SK-N-SH (cell line): ENCODE measurements around the gene NBEAL2. TPM values are rescaled to one million over a fixed set of nuclear protein-coding genes. Genes with fewer than 3 reads are reported as not detected.

Experiments
- CTCF ChIA-PET: fragments of 300-600, 350-600 bp; formaldehyde crosslinking; extraction: SDS; loops from one replicate; lab custom pipeline; 2021; lab: Yijun Ruan, JAX
- POLR2A ChIA-PET: fragments of 350-600 bp; sonication (Branson Sonifier 250); formaldehyde crosslinking; extraction: SDS; loops from one replicate; lab custom pipeline; 2020; ENCODE audit warnings: antibody characterized with exemption, inconsistent platforms; lab: Yijun Ruan, JAX
- DNase-seq: peaks from one replicate; pipeline ENCODE4 v3.0.0; 2012
- H2AFZ ChIP-seq: fragments of 200-600 bp; sonication (generic); 2 replicates; pipeline ENCODE4 v1.8.1; 2016; ENCODE audit warnings: antibody characterized with exemption, mild to moderate bottlenecking, low read depth
- H3F3A ChIP-seq: fragments of 200-600 bp; sonication (generic); replicated peaks from 2 replicates; pipeline ENCODE3; 2016; ENCODE audit warnings: antibody characterized with exemption, mild to moderate bottlenecking; ENCODE audit not compliant: insufficient read depth
- H3K27ac ChIP-seq, 2 experiments: fragments of 200-500 bp in 1 of 2; fragments of 200-600 bp in 1 of 2; sonication (Bioruptor generic) in 1 of 2; sonication (generic), shearing (Covaris generic) in 1 of 2; 2 replicates each; pipeline versions ENCODE4 v1.5.1 to v1.6.1; 2014 to 2016; ENCODE audit warnings: low read depth in 2 of 2, inconsistent platforms in 1 of 2, low read length in 1 of 2, mild to moderate bottlenecking in 1 of 2, mixed read lengths in 1 of 2
- H3K27me3 ChIP-seq: fragments of 200-600 bp; sonication (generic), shearing (Covaris generic); 2 replicates; pipeline ENCODE4 v1.6.1; 2016; ENCODE audit warnings: mixed run types; ENCODE audit not compliant: insufficient read depth
- H3K36me3 ChIP-seq, 2 experiments: fragments of 200-500 bp in 1 of 2; fragments of 200-600 bp in 1 of 2; sonication (Bioruptor generic) in 1 of 2; sonication (generic) in 1 of 2; replicated peaks in 1 of 2; 2 replicates each; pipeline versions ENCODE3 to v1.5.1; 2014 to 2016; ENCODE audit warnings: low read length in 1 of 2, mild to moderate bottlenecking in 1 of 2; ENCODE audit not compliant: insufficient read depth in 2 of 2, control insufficient read depth in 1 of 2
- H3K4me1 ChIP-seq, 2 experiments: fragments of 200-500 bp in 1 of 2; fragments of 200-600 bp in 1 of 2; sonication (Bioruptor generic) in 1 of 2; sonication (generic), shearing (Covaris generic) in 1 of 2; 2 replicates each; pipeline versions ENCODE4 v1.5.1 to v1.6.1; 2014 to 2016; ENCODE audit warnings: low read depth in 1 of 2, low read length in 1 of 2, mixed run types in 1 of 2; ENCODE audit not compliant: insufficient read depth in 2 of 2, control insufficient read depth in 1 of 2
- H3K4me2 ChIP-seq: fragments of 200-600 bp; sonication (generic), shearing (Covaris generic); 2 replicates; pipeline ENCODE4 v1.6.1; 2017; ENCODE audit warnings: mixed run types
- H3K4me3 ChIP-seq, 2 experiments: fragments of 200-500 bp in 1 of 2; fragments of 200-600 bp in 1 of 2; sonication (Bioruptor generic) in 1 of 2; sonication (generic), shearing (Covaris generic) in 1 of 2; 2 replicates each; pipeline versions ENCODE4 v1.5.1 to v1.8.1; 2014 to 2016; ENCODE audit warnings: low read depth in 2 of 2, inconsistent platforms in 1 of 2, low read length in 1 of 2, mild to moderate bottlenecking in 1 of 2, mixed read lengths in 1 of 2, moderate library complexity in 1 of 2
- H3K79me2 ChIP-seq: fragments of 200-600 bp; sonication (generic); 2 replicates; pipeline ENCODE4 v1.8.1; 2017; ENCODE audit warnings: mild to moderate bottlenecking; ENCODE audit not compliant: insufficient read depth
- H3K9ac ChIP-seq: fragments of 200-600 bp; sonication (generic); 2 replicates; pipeline ENCODE4 v1.6.1; 2017; ENCODE audit warnings: mixed run types
- H3K9me2 ChIP-seq: fragments of 200-600 bp; sonication (generic); 2 replicates; pipeline ENCODE4 v1.6.1; 2017; ENCODE audit warnings: mixed run types
- H3K9me3 ChIP-seq: fragments of 200-600 bp; sonication (generic); 2 replicates; pipeline ENCODE4 v1.6.1; 2017; ENCODE audit warnings: mixed run types, mild to moderate bottlenecking, moderate library complexity
- H4K20me1 ChIP-seq: fragments of 200-600 bp; sonication (generic); 2 replicates; pipeline ENCODE4 v1.6.1; 2017; ENCODE audit warnings: mild to moderate bottlenecking, mixed run types; ENCODE audit not compliant: insufficient read depth
- CHD2 ChIP-seq: fragments of 150-350 bp; IDR thresholded peaks from 2 replicates; pipeline ENCODE4 v1.6.1; 2018; ENCODE audit warnings: low read length; ENCODE audit not compliant: partially characterized antibody
- EP300 ChIP-seq, 2 experiments: IDR thresholded peaks; 2 replicates each; pipeline versions ENCODE4 v1.4.0 to v1.6.1; 2012; ENCODE audit warnings: borderline replicate concordance in 1 of 2, low read depth in 1 of 2, low read length in 1 of 2
- FOXJ3 ChIP-seq: sonication (generic); formaldehyde crosslinking; IDR thresholded peaks from 2 replicates; pipeline ENCODE4 v1.5.1; 2020; ENCODE audit warnings: mild to moderate bottlenecking, missing genetic modification reagents
- FOXM1 ChIP-seq: IDR thresholded peaks from 2 replicates; pipeline ENCODE4 v1.4.0; 2012; ENCODE audit warnings: low read depth, mild to moderate bottlenecking
- GABPA ChIP-seq: IDR thresholded peaks from 2 replicates; pipeline ENCODE4 v1.4.0; 2012; ENCODE audit warnings: low read depth, mild to moderate bottlenecking
- MEF2A ChIP-seq: IDR thresholded peaks from 2 replicates; pipeline ENCODE4 v1.4.0; 2012; ENCODE audit warnings: low read depth, borderline replicate concordance
- NFIC ChIP-seq: IDR thresholded peaks from 2 replicates; pipeline ENCODE4 v1.4.0; 2012; ENCODE audit warnings: borderline replicate concordance
- POLR2AphosphoS5 ChIP-seq: IDR thresholded peaks from 2 replicates; pipeline ENCODE4 v1.6.1; 2012; ENCODE audit warnings: low read depth, low read length
- RAD21 ChIP-seq: IDR thresholded peaks from 2 replicates; pipeline ENCODE4 v1.6.1; 2012; ENCODE audit warnings: mild to moderate bottlenecking, low read length
- SMC3 ChIP-seq: IDR thresholded peaks from 2 replicates; pipeline ENCODE4 v1.6.1; 2012; ENCODE audit warnings: low read depth, low read length, improper control_type of control experiment
- TCF12 ChIP-seq: IDR thresholded peaks from 2 replicates; pipeline ENCODE4 v1.4.0; 2012
- TEAD4 ChIP-seq: IDR thresholded peaks from 2 replicates; pipeline ENCODE4 v1.4.0; 2012; ENCODE audit warnings: mild to moderate bottlenecking, borderline replicate concordance; ENCODE audit not compliant: insufficient read depth
- WGBS: methylation state at CpG from one replicate; pipeline ENCODE4 v1.1.6; 2017; ENCODE audit warnings: low lambda C conversion rate; 5-methylcytosine and 5-hydroxymethylcytosine counted together
- polyA plus RNA-seq, 3 experiments: library from polyadenylated mRNA; depleted of rRNA; stranded (reverse); fragments of >200 nt; gene quantifications; 2 replicates each; pipeline ENCODE4 v1.2.3, GENCODE V29; 2012
- TF ChIP-seq, protein P1 (sequence below): fragments of 150-350 bp; IDR thresholded peaks from 2 replicates; pipeline ENCODE4 v1.6.1; 2016; ENCODE audit warnings: mild to moderate bottlenecking, low read depth, low read length
- TF ChIP-seq, protein P2 (sequence below): fragments of 200-600 bp; sonication (generic); IDR thresholded peaks from 2 replicates; pipeline ENCODE4 v1.6.1; 2017; ENCODE audit warnings: antibody characterized with exemption, mild to moderate bottlenecking, moderate library complexity

NBEAL2 gene
- polyA plus RNA-seq, 1 of the 3 experiments (the other 2 are of a cell fraction): 20.3 TPM

DNA sequence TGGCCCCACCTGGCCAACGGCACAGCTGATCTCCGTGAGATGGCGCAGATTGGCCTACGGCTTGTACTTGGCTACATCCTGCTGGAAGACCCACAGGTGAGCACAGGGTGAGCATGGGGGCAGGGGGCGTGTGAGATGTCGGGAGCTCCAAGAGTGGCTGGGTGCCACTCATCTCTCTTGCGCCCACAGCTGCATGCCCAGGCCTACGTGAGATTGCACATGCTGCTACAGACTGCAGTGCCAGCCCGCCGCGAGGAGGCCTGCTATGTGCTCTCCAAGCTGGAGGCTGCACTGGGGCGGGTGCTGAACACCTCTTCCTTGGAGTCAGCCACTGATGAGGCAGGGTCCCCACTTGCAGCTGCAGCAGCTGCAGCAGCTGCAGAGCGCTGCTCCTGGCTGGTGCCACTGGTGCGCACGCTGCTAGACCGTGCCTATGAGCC lies 22.3 kb downstream of the NBEAL2 start:
- WGBS: 90% methylated on average over 4 of the region's 16 CpGs
- Histone ChIP-seq H3K4me3 (no peak overlapping the region), H3K79me2 (no peaks in the 10 kb centered on the region), H3K9ac (no peak overlapping the region), H3F3A (no peaks in the 10 kb centered on the region), H3K9me3 (no peaks in the 10 kb centered on the region), H3K27ac (no peak overlapping the region), H3K4me1 (peaks cover 0 to 2% of the 10 kb centered on the region in 2 experiments; a peak in 1 of 4 replicates), H4K20me1 (no peaks in the 10 kb centered on the region), H2AFZ (no peak overlapping the region), H3K27me3 (no peaks in the 10 kb centered on the region), H3K36me3 (peaks cover 0 to 9% of the 10 kb centered on the region in 2 experiments), H3K9me2 (no peaks in the 10 kb centered on the region), H3K4me2 (no peak overlapping the region)
- POLR2A ChIA-PET: no interaction called here
- CTCF ChIA-PET: interaction anchor here (1.0 kb wide), 1 partner anchor 78 kb away, joined by 7 read pairs; no protein-coding TSS in a partner anchor
- peak; percentile 19 for DNase-seq
- TF ChIP-seq RAD21 (no peak), TEAD4 (no peak), MEF2A (no peak), TCF12 (no peak), CHD2 (no peak), FOXJ3 (CRISPR knock-in tag) (no peak), GABPA (no peak), POLR2AphosphoS5 (no peak), SMC3 (no peak), NFIC (no peak), EP300 (IDR thresholded peaks at IDR 0.05; ENCODE audit: borderline replicate concordance in 1 of 2, low read depth in 1 of 2, low read length in 1 of 2) (no peak), FOXM1 (no peak)

DNA sequence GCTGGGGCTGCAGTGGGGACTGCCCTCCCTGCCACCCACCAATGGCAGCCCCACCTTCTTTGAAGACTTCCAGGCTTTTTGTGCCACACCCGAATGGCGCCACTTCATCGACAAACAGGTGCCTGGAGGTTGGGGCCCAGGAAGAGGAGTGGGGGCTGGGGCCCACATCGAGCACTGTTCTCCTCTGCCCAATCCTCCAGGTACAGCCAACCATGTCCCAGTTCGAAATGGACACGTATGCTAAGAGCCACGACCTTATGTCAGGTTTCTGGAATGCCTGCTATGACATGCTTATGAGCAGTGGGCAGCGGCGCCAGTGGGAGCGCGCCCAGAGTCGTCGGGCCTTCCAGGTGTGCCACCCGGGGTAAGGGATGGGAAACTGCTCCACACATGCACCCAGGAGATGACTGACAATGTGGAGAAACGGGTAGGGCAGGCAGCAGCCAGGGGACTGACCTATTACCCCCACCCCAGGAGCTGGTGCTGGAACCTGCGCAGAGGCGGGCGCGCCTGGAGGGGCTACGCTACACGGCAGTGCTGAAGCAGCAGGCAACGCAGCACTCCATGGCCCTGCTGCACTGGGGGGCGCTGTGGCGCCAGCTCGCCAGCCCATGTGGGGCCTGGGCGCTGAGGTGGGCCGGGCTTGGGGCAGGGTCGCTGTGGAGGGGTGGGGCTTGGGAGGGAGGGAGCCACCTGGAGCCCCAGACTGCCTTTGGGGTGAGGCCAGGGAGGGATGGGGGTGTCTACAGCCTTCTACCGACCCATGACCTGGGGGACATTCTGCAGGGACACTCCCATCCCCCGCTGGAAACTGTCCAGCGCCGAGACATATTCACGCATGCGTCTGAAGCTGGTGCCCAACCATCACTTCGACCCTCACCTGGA lies 22.9 kb downstream of the NBEAL2 start:
- TF ChIP-seq, protein P1, sequence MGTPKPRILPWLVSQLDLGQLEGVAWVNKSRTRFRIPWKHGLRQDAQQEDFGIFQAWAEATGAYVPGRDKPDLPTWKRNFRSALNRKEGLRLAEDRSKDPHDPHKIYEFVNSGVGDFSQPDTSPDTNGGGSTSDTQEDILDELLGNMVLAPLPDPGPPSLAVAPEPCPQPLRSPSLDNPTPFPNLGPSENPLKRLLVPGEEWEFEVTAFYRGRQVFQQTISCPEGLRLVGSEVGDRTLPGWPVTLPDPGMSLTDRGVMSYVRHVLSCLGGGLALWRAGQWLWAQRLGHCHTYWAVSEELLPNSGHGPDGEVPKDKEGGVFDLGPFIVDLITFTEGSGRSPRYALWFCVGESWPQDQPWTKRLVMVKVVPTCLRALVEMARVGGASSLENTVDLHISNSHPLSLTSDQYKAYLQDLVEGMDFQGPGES: no peak
- TF ChIP-seq TEAD4: no peak
- TF ChIP-seq, protein P2, sequence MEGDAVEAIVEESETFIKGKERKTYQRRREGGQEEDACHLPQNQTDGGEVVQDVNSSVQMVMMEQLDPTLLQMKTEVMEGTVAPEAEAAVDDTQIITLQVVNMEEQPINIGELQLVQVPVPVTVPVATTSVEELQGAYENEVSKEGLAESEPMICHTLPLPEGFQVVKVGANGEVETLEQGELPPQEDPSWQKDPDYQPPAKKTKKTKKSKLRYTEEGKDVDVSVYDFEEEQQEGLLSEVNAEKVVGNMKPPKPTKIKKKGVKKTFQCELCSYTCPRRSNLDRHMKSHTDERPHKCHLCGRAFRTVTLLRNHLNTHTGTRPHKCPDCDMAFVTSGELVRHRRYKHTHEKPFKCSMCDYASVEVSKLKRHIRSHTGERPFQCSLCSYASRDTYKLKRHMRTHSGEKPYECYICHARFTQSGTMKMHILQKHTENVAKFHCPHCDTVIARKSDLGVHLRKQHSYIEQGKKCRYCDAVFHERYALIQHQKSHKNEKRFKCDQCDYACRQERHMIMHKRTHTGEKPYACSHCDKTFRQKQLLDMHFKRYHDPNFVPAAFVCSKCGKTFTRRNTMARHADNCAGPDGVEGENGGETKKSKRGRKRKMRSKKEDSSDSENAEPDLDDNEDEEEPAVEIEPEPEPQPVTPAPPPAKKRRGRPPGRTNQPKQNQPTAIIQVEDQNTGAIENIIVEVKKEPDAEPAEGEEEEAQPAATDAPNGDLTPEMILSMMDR: 0 out of 2 replicates have a peak, but pooled peaks have one; percentile 12
- TF ChIP-seq, all 33 proteins: peak for 1
- H4K20me1 ChIP-seq: no peaks in the 10 kb centered on the region
- H3F3A ChIP-seq: no peaks in the 10 kb centered on the region
- peak; percentile 60 for DNase-seq
- no peak overlapping the region; a peak in 1 of 4 replicates for H3K27ac ChIP-seq
- no peak overlapping the region for H3K4me2 ChIP-seq
- no peaks in the 10 kb centered on the region for H3K9me3 ChIP-seq
- H2AFZ ChIP-seq: no peak overlapping the region
- H3K9me2 ChIP-seq: no peaks in the 10 kb centered on the region
- WGBS: 94% methylated on average over 6 of the region's 35 CpGs
- no peak overlapping the region for H3K9ac ChIP-seq
- no peaks in the 10 kb centered on the region; a peak in 1 of 4 replicates for H3K4me1 ChIP-seq
- CTCF ChIA-PET: interaction anchor here (1.0 kb wide), 1 partner anchor 79 kb away, joined by 7 read pairs; no protein-coding TSS in a partner anchor
- no peak overlapping the region for H3K4me3 ChIP-seq
- H3K79me2 ChIP-seq: no peaks in the 10 kb centered on the region
- POLR2A ChIA-PET: no interaction called here
- H3K27me3 ChIP-seq: no peaks in the 10 kb centered on the region
- peaks cover 0 to 9% of the 10 kb centered on the region in 2 experiments for H3K36me3 ChIP-seq
